Measurements from ENCODE around the gene PHAF1.
A peak's percentile ranks its signal among the peaks of the same experiment; 100 is the strongest.

PHAF1 gene

GRCh38 chr16:67180166-67180565 lies 70.4 kb downstream of the PHAF1 start:
- no peak for DNase-seq (ENCODE audit: low read depth)

- DNase-seq (ENCODE audit: low read depth) = no peak
Measured at GRCh38 chr16:67181346-67181745, 71.6 kb downstream of the PHAF1 start.

GRCh38 chr16:67182288-67182687 lies 72.5 kb downstream of the PHAF1 start:
- DNase-seq (ENCODE audit: low read depth) = no peak

GRCh38 chr16:67183284-67183626 lies 73.5 kb downstream of the PHAF1 start:
- no peak for DNase-seq (ENCODE audit: low read depth)

GRCh38 chr16:67183627-67184452 lies 74.1 kb downstream of the PHAF1 start, which contains the start of gene MATCAP1:
MATCAP1 (minus strand) TSS chr16:67183963; CDS start chr16:67180610, 3,353 bp downstream.
- DNase-seq (ENCODE audit: low read depth) = peak; percentile 96

- no peak for DNase-seq (ENCODE audit: low read depth)
Measured at GRCh38 chr16:67184453-67184994, 74.8 kb downstream of the PHAF1 start.

- peak; percentile 62 for DNase-seq (ENCODE audit: low read depth)
Measured at GRCh38 chr16:67184995-67185650, 75.4 kb downstream of the PHAF1 start.

- no peak for DNase-seq (ENCODE audit: low read depth)
Measured at GRCh38 chr16:67185651-67186134, 76.0 kb downstream of the PHAF1 start.

- peak; percentile 60 for DNase-seq (ENCODE audit: low read depth)
Measured at GRCh38 chr16:67186550-67186950, 76.8 kb downstream of the PHAF1 start.

- no peak for DNase-seq (ENCODE audit: low read depth)
Measured at GRCh38 chr16:67187175-67187890, 77.6 kb downstream of the PHAF1 start.

- no peak for DNase-seq (ENCODE audit: low read depth)
Measured at GRCh38 chr16:67188323-67188722, 78.6 kb downstream of the PHAF1 start.

GRCh38 chr16:67188798-67189197 lies 79.1 kb downstream of the PHAF1 start:
- DNase-seq (ENCODE audit: low read depth) = no peak

- DNase-seq (ENCODE audit: low read depth) = no peak
Measured at GRCh38 chr16:67190041-67190440, 80.3 kb downstream of the PHAF1 start, which contains the start of gene EXOC3L1. EXOC3L1 (minus strand) TSS chr16:67190136; CDS start chr16:67189676, 460 bp downstream.

- DNase-seq (ENCODE audit: low read depth) = no peak
Measured at GRCh38 chr16:67190448-67191399, 81.0 kb downstream of the PHAF1 start.

- no peak for DNase-seq (ENCODE audit: low read depth)
Measured at GRCh38 chr16:67191411-67191994, 81.8 kb downstream of the PHAF1 start.

- peak; percentile 82 for DNase-seq (ENCODE audit: low read depth)
Measured at GRCh38 chr16:67191995-67192681, 82.4 kb downstream of the PHAF1 start, which contains the start of gene E2F4. E2F4 (plus strand) TSS chr16:67192155; CDS start chr16:67192228, 73 bp downstream.

- DNase-seq (ENCODE audit: low read depth) = no peak
Measured at GRCh38 chr16:67192781-67193361, 83.1 kb downstream of the PHAF1 start.

GRCh38 chr16:67193536-67193935 lies 83.8 kb downstream of the PHAF1 start:
- DNase-seq (ENCODE audit: low read depth) = no peak

GRCh38 chr16:67194260-67194659 lies 84.5 kb downstream of the PHAF1 start:
- DNase-seq (ENCODE audit: low read depth) = no peak

GRCh38 chr16:67195676-67196075 lies 85.9 kb downstream of the PHAF1 start:
- DNase-seq (ENCODE audit: low read depth) = no peak

Measured in HS-27A (cell line).